BJ (cell line): ENCODE results near the gene KRT13. TPM values are rescaled to one million over a fixed set of nuclear protein-coding genes. Genes with fewer than 3 reads are reported as not detected.

Experiments used
- CTCF ChIA-PET: fragments of 350-600 bp; formaldehyde crosslinking; extraction: SDS; loops from one replicate; lab custom pipeline; 2021; ENCODE audit warnings: antibody characterized with exemption, inconsistent platforms; lab: Yijun Ruan, JAX
- POLR2A ChIA-PET: fragments of 300-600 bp; sonication (Branson Sonifier 250); formaldehyde crosslinking; extraction: SDS; loops from one replicate; lab custom pipeline; 2021; ENCODE audit warnings: antibody characterized with exemption; lab: Charles Lee
- DNase-seq: peaks from one replicate; pipeline ENCODE4 v3.0.0-alpha.2; 2011; ENCODE audit warnings: low read depth
- H3K27me3 ChIP-seq: 2 replicates; pipeline ENCODE4 v1.6.0; 2011; ENCODE audit warnings: low read length; ENCODE audit not compliant: control insufficient read depth, insufficient read depth
- H3K36me3 ChIP-seq: 2 replicates; pipeline ENCODE4 v1.5.1; 2011; ENCODE audit warnings: low read length; ENCODE audit not compliant: control insufficient read depth, insufficient read depth
- H3K4me3 ChIP-seq: 2 replicates; pipeline ENCODE4 v1.5.1; 2011; ENCODE audit warnings: low read depth, mild to moderate bottlenecking, control low read depth, low read length
- polyA plus RNA-seq: library from polyadenylated mRNA; depleted of rRNA; stranded (reverse); fragments of >200 nt; gene quantifications from 2 replicates; pipeline ENCODE4 v1.2.3, GENCODE V29; 2011
- TF ChIP-seq, protein P1 (sequence below): IDR thresholded peaks from 2 replicates; pipeline ENCODE4 v1.5.1; 2011; ENCODE audit warnings: low read depth, mild to moderate bottlenecking, control low read depth, inconsistent platforms, low read length, moderate library complexity; ENCODE audit not compliant: insufficient read depth

Gene KRT13
- polyA plus RNA-seq, 1 experiment, result 0.27 TPM

- TF ChIP-seq, protein P1, sequence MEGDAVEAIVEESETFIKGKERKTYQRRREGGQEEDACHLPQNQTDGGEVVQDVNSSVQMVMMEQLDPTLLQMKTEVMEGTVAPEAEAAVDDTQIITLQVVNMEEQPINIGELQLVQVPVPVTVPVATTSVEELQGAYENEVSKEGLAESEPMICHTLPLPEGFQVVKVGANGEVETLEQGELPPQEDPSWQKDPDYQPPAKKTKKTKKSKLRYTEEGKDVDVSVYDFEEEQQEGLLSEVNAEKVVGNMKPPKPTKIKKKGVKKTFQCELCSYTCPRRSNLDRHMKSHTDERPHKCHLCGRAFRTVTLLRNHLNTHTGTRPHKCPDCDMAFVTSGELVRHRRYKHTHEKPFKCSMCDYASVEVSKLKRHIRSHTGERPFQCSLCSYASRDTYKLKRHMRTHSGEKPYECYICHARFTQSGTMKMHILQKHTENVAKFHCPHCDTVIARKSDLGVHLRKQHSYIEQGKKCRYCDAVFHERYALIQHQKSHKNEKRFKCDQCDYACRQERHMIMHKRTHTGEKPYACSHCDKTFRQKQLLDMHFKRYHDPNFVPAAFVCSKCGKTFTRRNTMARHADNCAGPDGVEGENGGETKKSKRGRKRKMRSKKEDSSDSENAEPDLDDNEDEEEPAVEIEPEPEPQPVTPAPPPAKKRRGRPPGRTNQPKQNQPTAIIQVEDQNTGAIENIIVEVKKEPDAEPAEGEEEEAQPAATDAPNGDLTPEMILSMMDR, result no peak
- Histone ChIP-seq H3K36me3 (no peaks in the 10 kb centered on the region), H3K4me3 (no peak overlapping the region), H3K27me3 (no peaks in the 10 kb centered on the region)
- no peak for DNase-seq
- ChIA-PET CTCF (interaction anchor here (1.1 kb wide), 1 partner anchor 130 kb away, joined by 4 read pairs; no protein-coding TSS in a partner anchor), POLR2A (no interaction called here)
Measured at GRCh38 chr17:41518031-41518430, 12.6 kb upstream of the KRT13 start.

- TF ChIP-seq, protein P1, result no peak
- no peaks in the 10 kb centered on the region for H3K27me3 ChIP-seq
- H3K4me3 ChIP-seq, result no peak overlapping the region
- ChIA-PET POLR2A (no interaction called here), CTCF (interaction anchor here (1.1 to 2.9 kb wide), 2 partner anchors 21 to 131 kb away, joined by 4 to 8 read pairs; no protein-coding TSS in a partner anchor)
- no peak for DNase-seq
- no peaks in the 10 kb centered on the region for H3K36me3 ChIP-seq
Measured at GRCh38 chr17:41516830-41517283, 11.4 kb upstream of the KRT13 start.

DNA sequence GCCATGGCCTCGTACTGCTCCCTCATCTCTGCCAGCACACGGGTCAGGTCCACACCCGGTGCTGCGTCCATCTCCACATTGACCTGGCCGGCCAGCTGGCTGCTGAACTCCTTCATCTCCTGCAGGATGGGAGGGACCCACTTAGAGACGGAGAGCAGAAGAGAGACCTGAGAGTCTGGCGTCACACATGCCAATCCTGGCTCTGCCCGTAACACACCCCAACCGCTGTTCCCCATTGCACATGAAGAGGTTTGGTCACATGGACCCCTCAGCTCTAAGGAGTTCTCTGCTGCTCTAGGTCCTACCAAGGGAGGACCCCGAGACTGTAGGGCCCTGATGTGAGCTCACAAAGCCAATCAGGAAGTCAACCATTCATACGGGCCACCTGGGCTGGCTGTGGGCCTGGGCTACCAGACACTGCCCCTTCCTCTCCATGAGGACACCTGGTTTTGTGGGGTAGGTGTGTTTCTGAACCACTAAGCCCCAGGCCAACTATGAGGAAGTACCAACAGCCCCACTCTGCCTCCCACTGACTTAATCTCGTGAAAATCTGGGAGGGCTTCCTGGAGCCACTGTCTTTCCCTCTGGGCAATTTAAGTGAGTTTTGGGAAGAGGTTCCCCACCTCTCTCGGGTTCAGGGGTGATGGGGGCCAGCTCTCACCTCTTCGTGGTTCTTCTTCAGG, 10.9 kb upstream of the KRT13 start:
- TF ChIP-seq, protein P1, result no peak
- ChIA-PET POLR2A (no interaction called here), CTCF (interaction anchor here (2.9 kb wide), 1 partner anchor 20 kb away, joined by 8 read pairs; no protein-coding TSS in a partner anchor)
- Histone ChIP-seq H3K27me3 (no peaks in the 10 kb centered on the region), H3K36me3 (no peaks in the 10 kb centered on the region), H3K4me3 (no peak overlapping the region)
- DNase-seq, result no peak

- Histone ChIP-seq H3K4me3 (no peak overlapping the region), H3K27me3 (no peaks in the 10 kb centered on the region), H3K36me3 (no peaks in the 10 kb centered on the region)
- DNase-seq, result no peak
- ChIA-PET POLR2A (no interaction called here), CTCF (no interaction called here)
- TF ChIP-seq, protein P1, result no peak
Measured at GRCh38 chr17:41513168-41513547, 7.7 kb upstream of the KRT13 start.

GRCh38 chr17:41512546-41513167, 7.2 kb upstream of the KRT13 start:
- ChIA-PET POLR2A (no interaction called here), CTCF (interaction anchor here (0.6 to 1.0 kb wide), 2 partner anchors 58 to 658 kb away, joined by 3 to 4 read pairs; no protein-coding TSS in a partner anchor)
- H3K4me3 ChIP-seq, result no peak overlapping the region
- no peak for DNase-seq
- no peaks in the 10 kb centered on the region for H3K27me3 ChIP-seq
- TF ChIP-seq, protein P1, result no peak
- no peaks in the 10 kb centered on the region for H3K36me3 ChIP-seq
